Parathyroid adenoma (tissue), 2 donors: ENCODE measurements around the gene RXFP3.
"Not testable (repeated sequence)": the region's sequence is repeated elsewhere in the genome, so short reads cannot be mapped to it uniquely, and the experiment has no call there.

Experiments
- H2AFZ ChIP-seq: fragments of 300-600 bp; sonication (generic); one replicate; pipeline ENCODE4 v1.7.0; 2017; ENCODE audit warnings: antibody characterized with exemption, mild to moderate bottlenecking
- H3K27ac ChIP-seq: fragments of 300-600 bp; sonication (generic); one replicate; pipeline ENCODE4 v1.7.0; 2017
- H3K27me3 ChIP-seq: fragments of 300-600 bp; sonication (generic); one replicate; pipeline ENCODE4 v1.7.0; 2017; ENCODE audit warnings: low read length; ENCODE audit not compliant: control insufficient read depth, insufficient read depth
- H3K36me3 ChIP-seq: fragments of 300-600 bp; sonication (generic); one replicate; pipeline ENCODE4 v1.7.0; 2017; ENCODE audit warnings: low read length; ENCODE audit not compliant: control insufficient read depth, insufficient read depth
- H3K4me1 ChIP-seq: fragments of 300-600 bp; sonication (generic); one replicate; pipeline ENCODE4 v1.7.0; 2017; ENCODE audit warnings: control low read depth
- H3K4me2 ChIP-seq: fragments of 300-600 bp; sonication (generic); one replicate; pipeline ENCODE4 v1.7.0; 2017; ENCODE audit warnings: low read length
- H3K4me3 ChIP-seq: fragments of 300-600 bp; sonication (generic); one replicate; pipeline ENCODE4 v1.7.0; 2017; ENCODE audit warnings: low read depth, low read length
- H3K79me2 ChIP-seq: fragments of 300-600 bp; sonication (generic); one replicate; pipeline ENCODE4 v1.7.0; 2017; ENCODE audit warnings: control low read depth
- H3K9ac ChIP-seq: fragments of 300-600 bp; sonication (generic); one replicate; pipeline ENCODE4 v1.7.0; 2017; ENCODE audit warnings: mild to moderate bottlenecking
- H3K9me3 ChIP-seq: fragments of 300-600 bp; sonication (generic); one replicate; pipeline ENCODE4 v1.7.0; 2017; ENCODE audit warnings: low read length; ENCODE audit not compliant: control insufficient read depth
- CTCF ChIP-seq: fragments of 300-600 bp; sonication (generic); IDR thresholded peaks from one replicate; pipeline ENCODE4 v1.7.0; 2017; ENCODE audit warnings: antibody characterized with exemption, mild to moderate bottlenecking
- donor health status: primary hyperparathyroidism.

Gene RXFP3

DNA sequence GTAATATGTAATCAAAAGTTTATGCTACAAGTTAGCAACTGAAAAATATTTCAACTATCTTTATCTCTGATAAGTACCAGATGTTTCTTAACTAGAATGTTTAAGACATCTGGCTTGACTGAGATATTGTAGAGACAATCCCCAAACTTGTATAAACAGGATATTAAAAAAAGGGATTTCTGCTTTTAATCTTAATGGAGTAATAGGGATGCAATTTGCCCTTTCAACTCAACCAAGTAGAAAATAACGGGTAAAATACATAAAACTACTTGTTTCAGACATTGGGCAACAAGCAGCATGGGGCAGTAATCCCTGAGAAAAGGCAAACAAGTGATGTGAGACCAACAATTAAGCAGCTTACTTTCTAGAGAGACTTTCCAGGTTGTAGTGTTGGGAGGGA, 35.0 kb upstream of the RXFP3 start:
- no peak overlapping the region for H3K27ac ChIP-seq
- H2AFZ ChIP-seq, result no peak overlapping the region
- H3K4me1 ChIP-seq, result no peaks in the 10 kb centered on the region
- TF ChIP-seq CTCF, result no peak
- H3K9ac ChIP-seq, result no peak overlapping the region
- no peaks in the 10 kb centered on the region for H3K36me3 ChIP-seq
- H3K79me2 ChIP-seq, result no peaks in the 10 kb centered on the region
- no peak overlapping the region for H3K4me2 ChIP-seq
- H3K27me3 ChIP-seq, result no peaks in the 10 kb centered on the region
- no peaks in the 10 kb centered on the region for H3K9me3 ChIP-seq
- no peak overlapping the region for H3K4me3 ChIP-seq

- no peaks in the 10 kb centered on the region for H3K36me3 ChIP-seq
- H3K9me3 ChIP-seq, result peaks cover 4% of the 10 kb centered on the region
- no peaks in the 10 kb centered on the region for H3K27me3 ChIP-seq
- H3K4me3 ChIP-seq, result no peak overlapping the region
- no peak overlapping the region for H3K4me2 ChIP-seq
- H3K4me1 ChIP-seq, result no peaks in the 10 kb centered on the region
- no peak overlapping the region for H3K27ac ChIP-seq
- TF ChIP-seq CTCF, result no peak
- H2AFZ ChIP-seq, result no peak overlapping the region
- no peak overlapping the region for H3K9ac ChIP-seq
- H3K79me2 ChIP-seq, result no peaks in the 10 kb centered on the region
Measured at GRCh38 chr5:33903118-33903517, 33.1 kb upstream of the RXFP3 start.

- Histone ChIP-seq H3K4me1 (no peaks in the 10 kb centered on the region), H3K4me3 (no peak overlapping the region), H2AFZ (no peak overlapping the region), H3K79me2 (no peaks in the 10 kb centered on the region), H3K36me3 (no peaks in the 10 kb centered on the region), H3K9me3 (peaks cover 4% of the 10 kb centered on the region), H3K27ac (no peak overlapping the region), H3K27me3 (no peaks in the 10 kb centered on the region), H3K4me2 (no peak overlapping the region), H3K9ac (no peak overlapping the region)
- no peak for TF ChIP-seq CTCF
Measured at GRCh38 chr5:33905381-33905780, 30.8 kb upstream of the RXFP3 start.

- not testable (repeated sequence) for H2AFZ ChIP-seq, H3K4me3 ChIP-seq, H3K4me2 ChIP-seq, H3K27me3 ChIP-seq, H3K4me1 ChIP-seq, H3K9ac ChIP-seq, H3K9me3 ChIP-seq, H3K36me3 ChIP-seq, H3K27ac ChIP-seq, H3K79me2 ChIP-seq
Measured at GRCh38 chr5:33906248-33906647, 29.9 kb upstream of the RXFP3 start.

- H3K27ac ChIP-seq, H3K9ac ChIP-seq, H3K4me2 ChIP-seq, H3K27me3 ChIP-seq, H3K4me1 ChIP-seq, H3K36me3 ChIP-seq, H3K79me2 ChIP-seq, H2AFZ ChIP-seq, H3K9me3 ChIP-seq, H3K4me3 ChIP-seq: not testable (repeated sequence)
Measured at GRCh38 chr5:33914844-33915243, 21.3 kb upstream of the RXFP3 start.

DNA sequence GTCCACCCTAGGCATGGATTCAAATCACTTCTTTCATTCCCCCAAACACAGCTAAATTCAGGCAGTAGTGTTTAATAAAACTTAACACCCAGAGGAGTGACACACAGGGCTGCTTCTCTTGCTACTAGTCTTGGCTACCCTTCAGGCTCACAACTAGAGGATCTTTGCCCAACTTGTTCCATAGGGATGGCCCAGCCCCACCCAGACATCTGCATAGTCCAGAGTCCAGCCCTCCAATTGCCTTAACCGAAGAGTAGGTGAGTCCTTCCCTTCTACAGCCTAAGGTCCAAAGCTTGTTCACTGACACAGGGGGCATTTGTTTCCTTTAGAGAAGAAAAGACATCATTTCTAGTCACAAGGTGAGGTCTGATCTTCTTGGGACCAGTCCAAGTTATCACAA, 15.2 kb upstream of the RXFP3 start:
- H3K27me3 ChIP-seq, result no peaks in the 10 kb centered on the region
- TF ChIP-seq CTCF, result no peak
- H2AFZ ChIP-seq, result no peak overlapping the region
- no peak overlapping the region for H3K4me2 ChIP-seq
- no peak overlapping the region for H3K27ac ChIP-seq
- no peak overlapping the region for H3K4me3 ChIP-seq
- no peaks in the 10 kb centered on the region for H3K4me1 ChIP-seq
- no peaks in the 10 kb centered on the region for H3K79me2 ChIP-seq
- no peaks in the 10 kb centered on the region for H3K9me3 ChIP-seq
- H3K36me3 ChIP-seq, result no peaks in the 10 kb centered on the region
- no peak overlapping the region for H3K9ac ChIP-seq
